ENCODE data around the gene CMKLR1. TPM values are rescaled to one million over a fixed set of nuclear protein-coding genes. Genes with fewer than 3 reads are reported as not detected.

Gene CMKLR1
- total and polyA plus RNA-seq, 4 donors: 0.67 to 13.7 (median 5.8) TPM

- Histone ChIP-seq H3K4me3 (ENCODE audit: low read depth in 1 of 3, low read length in 3 of 3) (no peak overlapping the region), H3K9ac (ENCODE audit: low read depth in 1 of 2, low read length in 2 of 2) (no peak overlapping the region), H3K36me3 (ENCODE audit: control insufficient read depth in 4 of 4, insufficient read depth in 3 of 4, low read depth in 1 of 4, low read length in 3 of 4) (no peaks in the 10 kb centered on the region), H3K27ac (ENCODE audit: low read depth in 1 of 2, low read length in 2 of 2) (no peak overlapping the region), H3K4me1 (ENCODE audit: control insufficient read depth in 4 of 4, insufficient read depth in 4 of 4, low read length in 3 of 4) (no peaks in the 10 kb centered on the region), H3K27me3 (ENCODE audit: control insufficient read depth in 4 of 4, insufficient read depth in 4 of 4, low read length in 3 of 4) (no peaks in the 10 kb centered on the region), H3K9me3 (ENCODE audit: control insufficient read depth in 4 of 4, low read length in 3 of 4) (no peaks in the 10 kb centered on the region)
- no peak for DNase-seq (ENCODE audit: low spot score)
- 84% methylated on average over 9 of the region's 9 CpGs for WGBS
- no peak for TF ChIP-seq GABPA (IDR thresholded peaks at IDR 0.05 in 1 of 2, conservative IDR thresholded peaks at IDR 0.05 in 1 of 2)
- TF ChIP-seq NR2F2 (IDR thresholded peaks at IDR 0.05): no peak
- TF ChIP-seq YY1 (IDR thresholded peaks at IDR 0.05): no peak
- TF ChIP-seq CTCF (IDR thresholded peaks at IDR 0.05; ENCODE audit: low read depth, low read length, missing input control): no peak
- TF ChIP-seq TAF1 (conservative IDR thresholded peaks at IDR 0.05): no peak
- TF ChIP-seq FOXA2 (IDR thresholded peaks at IDR 0.05): no peak
- TF ChIP-seq ATF3 (IDR thresholded peaks at IDR 0.05): no peak
- no peak for TF ChIP-seq REST (IDR thresholded peaks at IDR 0.05)
- TF ChIP-seq FOXA1 (IDR thresholded peaks at IDR 0.05): no peak
- no peak for TF ChIP-seq ZBTB33 (IDR thresholded peaks at IDR 0.05)
- no peak for TF ChIP-seq MAX (IDR thresholded peaks at IDR 0.05)
- TF ChIP-seq HNF4A (conservative IDR thresholded peaks at IDR 0.05): no peak
- TF ChIP-seq EGR1 (IDR thresholded peaks at IDR 0.05; ENCODE audit: low read depth in 2 of 2): no peak
- TF ChIP-seq RXRA (IDR thresholded peaks at IDR 0.05): no peak
Measured at GRCh38 chr12:108348842-108349241, 9.7 kb upstream of the CMKLR1 start.

Data from liver (tissue), 9 donors.